Panc1 (cell line): ENCODE measurements around the gene TOX3.

Source experiments
- REST ChIP-seq, 2 experiments: IDR thresholded peaks; 2 replicates each; pipeline ENCODE4 v1.6.1; 2011 to 2012; ENCODE audit warnings: low read depth in 2 of 2, control low read depth in 1 of 2, low read length in 1 of 2, mild to moderate bottlenecking in 1 of 2, moderate library complexity in 1 of 2; ENCODE audit not compliant: insufficient read depth in 1 of 2
- TF ChIP-seq, protein P1 (sequence below): fragments of 450-650 bp; IDR thresholded peaks from 2 replicates; pipeline ENCODE4 v1.5.1; 2017; ENCODE audit warnings: mild to moderate bottlenecking

GRCh38 chr16:52498328-52499059, 48.4 kb downstream of the TOX3 start:
- no peak for TF ChIP-seq REST (IDR thresholded peaks at IDR 0.05; ENCODE audit: insufficient read depth in 1 of 2, low read depth in 2 of 2, low read length in 1 of 2)
- TF ChIP-seq, protein P1, sequence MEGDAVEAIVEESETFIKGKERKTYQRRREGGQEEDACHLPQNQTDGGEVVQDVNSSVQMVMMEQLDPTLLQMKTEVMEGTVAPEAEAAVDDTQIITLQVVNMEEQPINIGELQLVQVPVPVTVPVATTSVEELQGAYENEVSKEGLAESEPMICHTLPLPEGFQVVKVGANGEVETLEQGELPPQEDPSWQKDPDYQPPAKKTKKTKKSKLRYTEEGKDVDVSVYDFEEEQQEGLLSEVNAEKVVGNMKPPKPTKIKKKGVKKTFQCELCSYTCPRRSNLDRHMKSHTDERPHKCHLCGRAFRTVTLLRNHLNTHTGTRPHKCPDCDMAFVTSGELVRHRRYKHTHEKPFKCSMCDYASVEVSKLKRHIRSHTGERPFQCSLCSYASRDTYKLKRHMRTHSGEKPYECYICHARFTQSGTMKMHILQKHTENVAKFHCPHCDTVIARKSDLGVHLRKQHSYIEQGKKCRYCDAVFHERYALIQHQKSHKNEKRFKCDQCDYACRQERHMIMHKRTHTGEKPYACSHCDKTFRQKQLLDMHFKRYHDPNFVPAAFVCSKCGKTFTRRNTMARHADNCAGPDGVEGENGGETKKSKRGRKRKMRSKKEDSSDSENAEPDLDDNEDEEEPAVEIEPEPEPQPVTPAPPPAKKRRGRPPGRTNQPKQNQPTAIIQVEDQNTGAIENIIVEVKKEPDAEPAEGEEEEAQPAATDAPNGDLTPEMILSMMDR, result no peak
